AG09309 (cell line): ENCODE measurements around the gene NKD2.

ENCODE experiments used
- DNase-seq: peaks from one replicate; pipeline ENCODE4 v3.0.0-alpha.2; 2010; ENCODE audit warnings: low read depth
- H3K4me3 ChIP-seq: 2 replicates; pipeline ENCODE4 v1.5.1; 2011; ENCODE audit warnings: mild to moderate bottlenecking, low read depth, low read length, moderate library complexity; ENCODE audit not compliant: control insufficient read depth
- CTCF ChIP-seq: IDR thresholded peaks from 2 replicates; pipeline ENCODE4 v1.5.1; 2011; ENCODE audit warnings: mild to moderate bottlenecking, low read depth, low read length, inconsistent platforms; ENCODE audit not compliant: insufficient read depth, control insufficient read depth; ENCODE audit errors: missing control alignments

Gene NKD2

GRCh38 chr5:1008451-1009358, at the start of gene NKD2:
NKD2 (plus strand) TSS chr5:1008802; CDS start chr5:1009058, 256 bp downstream.
- no peak within 1 kb of the TSS for H3K4me3 ChIP-seq
- TF ChIP-seq CTCF, result peak; percentile 26
- no peak for DNase-seq

GRCh38 chr5:959581-960531, 48.7 kb upstream of the NKD2 start:
- no peak for DNase-seq
- TF ChIP-seq CTCF, result no peak
- H3K4me3 ChIP-seq, result no peak overlapping the region

GRCh38 chr5:960551-960950, 48.1 kb upstream of the NKD2 start:
- no peak for TF ChIP-seq CTCF
- DNase-seq, result no peak
- no peak overlapping the region for H3K4me3 ChIP-seq

GRCh38 chr5:961002-961710, 47.4 kb upstream of the NKD2 start:
- TF ChIP-seq CTCF, result no peak
- no peak overlapping the region for H3K4me3 ChIP-seq
- no peak for DNase-seq

- H3K4me3 ChIP-seq, result no peak overlapping the region
- no peak for DNase-seq
- no peak for TF ChIP-seq CTCF
These were observed 46.8 kb upstream of the NKD2 start for GRCh38 chr5:961711-962240.

- no peak for TF ChIP-seq CTCF
- DNase-seq, result no peak
- H3K4me3 ChIP-seq, result no peak overlapping the region
These were observed 46.2 kb upstream of the NKD2 start for GRCh38 chr5:962386-962785.
